Mesenchymal stem cell (in vitro differentiated cells and primary cell): ENCODE results near the gene ATP9A.
"Not testable (repeated sequence)": the region's sequence is repeated elsewhere in the genome, so short reads cannot be mapped to it uniquely, and the experiment has no call there.

Experiments
- DNase-seq: peaks from one replicate; pipeline ENCODE4 v3.0.0-alpha.2; 2013
- H2AFZ ChIP-seq: one replicate; pipeline ENCODE4 v1.6.1; 2013; ENCODE audit warnings: low read depth, mild to moderate bottlenecking, control low read depth, inconsistent platforms, low read length, moderate library complexity
- H2AK5ac ChIP-seq: 2 replicates; pipeline ENCODE4 v1.6.1; 2013; ENCODE audit warnings: low read length, moderate library complexity, mild to moderate bottlenecking, inconsistent platforms; ENCODE audit not compliant: severe bottlenecking
- H2BK120ac ChIP-seq: one replicate; pipeline ENCODE4 v1.6.1; 2013; ENCODE audit warnings: low read depth, mild to moderate bottlenecking, inconsistent platforms, low read length, moderate library complexity
- H2BK12ac ChIP-seq, 2 experiments: one replicate each; pipeline ENCODE4 v1.6.1; 2013; ENCODE audit warnings: inconsistent platforms in 2 of 2, low read length in 2 of 2, mild to moderate bottlenecking in 2 of 2, moderate library complexity in 2 of 2, control low read depth in 1 of 2
- H2BK15ac ChIP-seq: one replicate; pipeline ENCODE4 v1.6.1; 2013; ENCODE audit warnings: mild to moderate bottlenecking, low read depth, inconsistent platforms; ENCODE audit not compliant: poor library complexity, severe bottlenecking
- H2BK5ac ChIP-seq: 2 replicates; pipeline ENCODE4 v1.6.1; 2013; ENCODE audit warnings: low read depth, mild to moderate bottlenecking, low read length, control low read depth, inconsistent platforms; ENCODE audit not compliant: poor library complexity, severe bottlenecking
- H3K14ac ChIP-seq, 2 experiments: one replicate each; pipeline ENCODE4 v1.6.1; 2013; ENCODE audit warnings: inconsistent platforms in 2 of 2, low read length in 2 of 2, control low read depth in 1 of 2, mild to moderate bottlenecking in 1 of 2, moderate library complexity in 1 of 2
- H3K18ac ChIP-seq, 2 experiments: one replicate each; pipeline ENCODE4 v1.6.1; 2013; ENCODE audit warnings: inconsistent platforms in 2 of 2, low read length in 2 of 2, control low read depth in 1 of 2, low read depth in 1 of 2, mild to moderate bottlenecking in 1 of 2
- H3K23ac ChIP-seq, 2 experiments: one replicate each; pipeline ENCODE4 v1.6.1; 2013; ENCODE audit warnings: inconsistent platforms in 2 of 2, low read length in 2 of 2, mild to moderate bottlenecking in 2 of 2, moderate library complexity in 2 of 2, control low read depth in 1 of 2
- H3K27ac ChIP-seq: 2 replicates; pipeline ENCODE4 v1.5.1; 2013; ENCODE audit warnings: mild to moderate bottlenecking, moderate library complexity, low read length, control low read depth, inconsistent platforms; ENCODE audit not compliant: poor library complexity, severe bottlenecking
- H3K27me3 ChIP-seq, 2 experiments: 2 replicates each; pipeline versions ENCODE4 v1.6.1 to v1.7.0; 2013; ENCODE audit warnings: low read length in 2 of 2, mild to moderate bottlenecking in 2 of 2, moderate library complexity in 2 of 2, control low read depth in 1 of 2, inconsistent platforms in 1 of 2; ENCODE audit not compliant: control insufficient read depth in 1 of 2, insufficient read depth in 1 of 2
- H3K36me3 ChIP-seq, 2 experiments: 2 replicates each; pipeline versions ENCODE4 v1.6.1 to v1.7.0; 2013; ENCODE audit warnings: low read length in 2 of 2, control low read depth in 1 of 2, inconsistent platforms in 1 of 2, low read depth in 1 of 2, mild to moderate bottlenecking in 1 of 2; ENCODE audit not compliant: insufficient read depth in 2 of 2, control insufficient read depth in 1 of 2
- H3K4ac ChIP-seq, 2 experiments: one replicate each; pipeline ENCODE4 v1.6.1; 2013; ENCODE audit warnings: inconsistent platforms in 2 of 2, low read length in 2 of 2, mild to moderate bottlenecking in 2 of 2, moderate library complexity in 2 of 2, control low read depth in 1 of 2, low read depth in 1 of 2
- H3K4me1 ChIP-seq: 2 replicates; pipeline ENCODE4 v1.6.1; 2013; ENCODE audit warnings: low read depth, low read length, control low read depth; ENCODE audit not compliant: control insufficient read depth, insufficient read depth
- H3K4me2 ChIP-seq: 2 replicates; pipeline ENCODE4 v1.6.1; 2013; ENCODE audit warnings: low read length, mild to moderate bottlenecking, inconsistent platforms; ENCODE audit not compliant: poor library complexity, severe bottlenecking
- H3K4me3 ChIP-seq, 2 experiments: 2 replicates each; pipeline versions ENCODE4 v1.5.1 to v1.7.0; 2013; ENCODE audit warnings: low read length in 2 of 2, mild to moderate bottlenecking in 2 of 2, control low read depth in 1 of 2, low read depth in 1 of 2; ENCODE audit not compliant: insufficient read depth in 1 of 2
- H3K79me1 ChIP-seq: replicated peaks from 2 replicates; pipeline ENCODE4 v1.6.1; 2013; ENCODE audit warnings: mild to moderate bottlenecking, control low read depth, low read length, inconsistent platforms; ENCODE audit not compliant: poor library complexity, severe bottlenecking
- H3K9ac ChIP-seq: 2 replicates; pipeline ENCODE4 v1.7.0; 2013; ENCODE audit warnings: mild to moderate bottlenecking, low read length, moderate library complexity
- H3K9me3 ChIP-seq: 2 replicates; pipeline ENCODE4 v1.7.0; 2013; ENCODE audit warnings: mild to moderate bottlenecking, low read length; ENCODE audit not compliant: control insufficient read depth
- H4K8ac ChIP-seq: one replicate; pipeline ENCODE4 v1.6.1; 2013; ENCODE audit warnings: inconsistent platforms, mild to moderate bottlenecking, low read length, moderate library complexity
- H4K91ac ChIP-seq: one replicate; pipeline ENCODE4 v1.6.1; 2013; ENCODE audit warnings: mild to moderate bottlenecking, low read length, inconsistent platforms
- WGBS: methylation state at CpG from one replicate; pipeline ENCODE4 v1.1.7; 2013; ENCODE audit warnings: mixed read lengths; 5-methylcytosine and 5-hydroxymethylcytosine counted together

The ATP9A gene

DNA sequence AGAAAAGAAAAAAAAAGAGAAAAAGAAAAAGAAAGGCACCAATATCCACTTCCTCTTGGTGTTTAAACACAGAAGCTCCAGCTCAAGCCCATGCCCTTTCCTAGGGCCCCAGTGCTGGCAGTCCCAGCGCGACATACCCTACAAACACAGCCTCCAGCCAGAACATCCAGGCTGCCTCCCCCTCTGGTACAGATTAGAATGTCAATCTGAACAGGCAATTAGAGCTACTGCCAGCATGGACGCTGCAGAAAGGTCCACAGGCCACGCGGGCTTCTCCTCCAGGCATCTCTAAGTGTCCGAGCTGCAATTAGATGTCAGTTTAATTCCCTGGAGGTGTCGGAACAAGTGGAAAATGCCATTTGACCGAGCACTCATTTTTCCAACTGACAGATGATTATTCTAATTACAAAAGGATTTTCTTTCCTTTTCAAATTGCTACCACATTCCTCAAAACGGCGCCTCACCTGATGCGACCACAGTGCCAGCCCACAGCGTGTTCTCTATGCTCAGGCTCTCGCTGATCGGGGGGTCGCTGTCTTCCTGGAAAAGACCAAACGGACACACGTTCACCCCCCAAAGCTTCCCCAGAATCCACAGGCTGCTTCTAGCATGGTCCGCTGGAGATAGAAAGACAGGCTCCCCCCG lies 79.5 kb downstream of the ATP9A start:
- Histone ChIP-seq H3K4me2 (no peak overlapping the region), H2BK15ac (no peak overlapping the region), H2BK12ac (no peak overlapping the region), H3K9ac (no peak overlapping the region), H3K4ac (no peak overlapping the region), H3K4me3 (no peak overlapping the region), H4K91ac (no peak overlapping the region), H3K9me3 (no peaks in the 10 kb centered on the region), H3K79me1 (no peaks in the 10 kb centered on the region), H2BK5ac (no peak overlapping the region), H3K18ac (peak overlapping the region in 1 of 2 experiments; percentile 26), H3K27ac (no peak overlapping the region), H2BK120ac (no peak overlapping the region), H3K27me3 (no peaks in the 10 kb centered on the region), H2AK5ac (no peak overlapping the region), H3K4me1 (peaks cover 4% of the 10 kb centered on the region), H4K8ac (peak overlapping the region; percentile 23), H3K36me3 (peaks cover 16 to 67% of the 10 kb centered on the region in 2 experiments), H2AFZ (no peak overlapping the region), H3K14ac (no peak overlapping the region), H3K23ac (no peak overlapping the region)
- no peak for DNase-seq
- WGBS = 93% methylated on average over 19 of the region's 19 CpGs

DNA sequence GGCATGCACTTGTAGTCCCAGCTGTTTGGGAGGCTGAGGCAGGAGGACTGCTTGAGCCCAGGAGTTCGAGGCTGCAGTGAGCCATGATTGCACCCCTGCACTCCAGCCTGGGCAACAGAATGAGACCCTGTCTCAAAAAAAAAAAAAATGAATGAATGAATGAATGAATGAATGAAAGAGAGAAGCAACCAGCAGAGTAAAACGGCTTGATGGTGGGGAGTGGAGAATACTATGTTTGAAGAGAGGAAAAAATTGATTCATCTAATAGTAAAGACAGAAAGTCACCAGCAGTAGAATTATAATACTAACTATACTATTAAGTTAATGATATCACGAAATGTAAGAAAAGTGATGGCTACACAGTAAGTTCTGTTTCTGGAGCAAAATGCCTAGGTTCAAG lies 80.6 kb downstream of the ATP9A start:
- Histone ChIP-seq H3K79me1 (no peaks in the 10 kb centered on the region), H3K36me3 (peaks cover 7 to 61% of the 10 kb centered on the region in 2 experiments), H4K8ac (no peak overlapping the region), H3K27me3 (no peaks in the 10 kb centered on the region), H3K18ac (no peak overlapping the region), H3K9ac (no peak overlapping the region), H4K91ac (no peak overlapping the region), H2BK120ac (no peak overlapping the region), H2AFZ (no peak overlapping the region), H3K14ac (no peak overlapping the region), H3K4me3 (no peak overlapping the region), H2BK15ac (no peak overlapping the region), H2BK12ac (no peak overlapping the region), H3K4me2 (no peak overlapping the region), H3K9me3 (no peaks in the 10 kb centered on the region), H3K4me1 (peaks cover 4% of the 10 kb centered on the region), H2AK5ac (no peak overlapping the region), H2BK5ac (no peak overlapping the region), H3K4ac (no peak overlapping the region), H3K23ac (no peak overlapping the region), H3K27ac (no peak overlapping the region)
- 97% methylated on average over 3 of the region's 3 CpGs for WGBS
- DNase-seq = no peak

DNA sequence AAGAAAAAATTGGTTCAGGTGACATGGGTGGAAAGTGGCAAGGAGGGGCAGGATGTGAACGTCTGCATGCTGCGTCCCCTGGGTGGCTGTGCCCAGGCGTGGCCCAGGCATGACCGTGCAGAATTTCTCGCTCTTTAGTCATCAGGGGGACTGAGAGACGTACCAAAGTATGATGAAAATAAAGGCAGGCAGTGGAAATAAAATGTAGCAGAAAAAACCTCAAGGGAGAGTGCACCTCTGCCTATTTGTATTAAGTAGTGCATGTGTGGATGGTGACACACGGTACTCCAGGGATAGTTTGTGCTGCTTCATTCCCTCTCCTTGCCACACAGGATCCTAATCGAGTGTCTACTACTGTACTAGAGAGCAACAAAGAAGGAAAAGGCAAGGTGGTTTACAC lies 81.1 kb downstream of the ATP9A start:
- H3K79me1 ChIP-seq = no peaks in the 10 kb centered on the region
- no peak overlapping the region for H3K23ac ChIP-seq
- H2BK120ac ChIP-seq = no peak overlapping the region
- H4K91ac ChIP-seq = no peak overlapping the region
- peak; percentile 65 for DNase-seq
- no peak overlapping the region for H3K4me3 ChIP-seq
- peaks cover 4% of the 10 kb centered on the region for H3K4me1 ChIP-seq
- no peak overlapping the region for H4K8ac ChIP-seq
- H3K18ac ChIP-seq = peak overlapping the region in 1 of 2 experiments; percentile 24
- H3K9me3 ChIP-seq = no peaks in the 10 kb centered on the region
- H3K4ac ChIP-seq = peak overlapping the region in 1 of 2 experiments; percentile 61
- H3K4me2 ChIP-seq = no peak overlapping the region
- H3K27ac ChIP-seq = no peak overlapping the region
- H3K9ac ChIP-seq = no peak overlapping the region
- peaks cover 7 to 60% of the 10 kb centered on the region in 2 experiments for H3K36me3 ChIP-seq
- H3K27me3 ChIP-seq = no peaks in the 10 kb centered on the region
- H2BK12ac ChIP-seq = no peak overlapping the region
- no peak overlapping the region for H2AK5ac ChIP-seq
- WGBS = 39% methylated on average over 8 of the region's 8 CpGs
- H2AFZ ChIP-seq = no peak overlapping the region
- H2BK15ac ChIP-seq = no peak overlapping the region
- no peak overlapping the region for H2BK5ac ChIP-seq
- no peak overlapping the region for H3K14ac ChIP-seq

DNA sequence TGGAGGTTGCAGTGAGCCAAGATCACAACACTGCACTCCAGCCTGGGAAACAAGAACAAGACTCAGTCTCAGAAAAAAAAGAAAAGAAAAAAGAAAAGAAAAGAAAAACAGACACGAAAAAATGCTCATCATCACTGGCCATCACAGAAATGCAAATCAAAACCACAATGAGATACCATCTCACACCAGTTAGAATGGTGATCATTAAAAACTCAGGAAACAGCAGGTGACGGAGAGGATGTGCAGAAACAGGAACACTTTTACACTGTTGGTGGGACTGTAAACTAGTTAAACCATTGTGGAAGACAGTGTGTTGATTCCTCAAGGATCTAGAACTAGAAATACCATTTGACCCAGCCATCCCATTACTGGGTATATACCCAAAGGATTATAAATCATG lies 82.7 kb downstream of the ATP9A start:
- H3K4me2 ChIP-seq, H2BK120ac ChIP-seq, H3K9ac ChIP-seq, H2BK15ac ChIP-seq, H3K4ac ChIP-seq, H2BK12ac ChIP-seq, H3K14ac ChIP-seq, H3K18ac ChIP-seq, H3K4me3 ChIP-seq, H3K9me3 ChIP-seq, H4K91ac ChIP-seq, H4K8ac ChIP-seq, H3K4me1 ChIP-seq, H2AFZ ChIP-seq, H3K79me1 ChIP-seq, H2BK5ac ChIP-seq, H3K27ac ChIP-seq, DNase-seq, H3K23ac ChIP-seq, H2AK5ac ChIP-seq, H3K27me3 ChIP-seq: not testable (repeated sequence)
- WGBS = no CpG with 5 or more reads among the region's 2 CpGs
- peaks cover 12 to 56% of the 10 kb centered on the region in 2 experiments for H3K36me3 ChIP-seq
